H1 (cell line): ENCODE measurements around the gene FAM227B. TPM values are rescaled to one million over a fixed set of nuclear protein-coding genes. Genes with fewer than 3 reads are reported as not detected.

Source experiments
- CTCF ChIA-PET: fragments of 300-600 bp; sonication (Branson Sonifier 250); formaldehyde crosslinking; loops from one replicate; lab custom pipeline; 2021; ENCODE audit not compliant: partially characterized antibody; lab: Charles Lee
- POLR2A ChIA-PET: fragments of 300-600 bp; sonication (Branson Sonifier 250); formaldehyde crosslinking; loops from one replicate; lab custom pipeline; 2021; ENCODE audit warnings: inconsistent platforms; ENCODE audit not compliant: partially characterized antibody; lab: Charles Lee
- DNase-seq, 2 experiments: peaks; one replicate each; pipeline versions ENCODE4 v3.0.0 to v3.0.0-alpha.2; 2010 to 2022; ENCODE audit warnings: low spot score in 2 of 2, low read depth in 1 of 2, mixed read lengths in 1 of 2
- FAIRE-seq: peaks from 2 replicates; lab custom pipeline; 2011; peaks lifted over from hg19 to GRCh38; lab: Jason Lieb, UNC
- H2AFZ ChIP-seq: 2 replicates; pipeline ENCODE4 v1.8.1; 2012; ENCODE audit warnings: low read length, inconsistent platforms
- H2AK5ac ChIP-seq: 2 replicates; pipeline ENCODE4 v1.6.1; 2013; ENCODE audit warnings: low read depth, low read length
- H2BK120ac ChIP-seq: replicated peaks from 2 replicates; pipeline ENCODE3; 2013; ENCODE audit warnings: low read depth, low read length, inconsistent platforms
- H2BK12ac ChIP-seq: 2 replicates; pipeline ENCODE4 v1.6.1; 2013; ENCODE audit warnings: low read depth, low read length
- H2BK15ac ChIP-seq: 2 replicates; pipeline ENCODE4 v1.6.1; 2013; ENCODE audit warnings: low read length
- H2BK20ac ChIP-seq: 2 replicates; pipeline ENCODE4 v1.6.1; 2013; ENCODE audit warnings: low read length
- H2BK5ac ChIP-seq: 2 replicates; pipeline ENCODE4 v1.6.1; 2013; ENCODE audit warnings: low read depth, low read length
- H3K14ac ChIP-seq: 2 replicates; pipeline ENCODE4 v1.6.1; 2013; ENCODE audit warnings: inconsistent platforms; ENCODE audit not compliant: insufficient read length
- H3K18ac ChIP-seq: 2 replicates; pipeline ENCODE4 v1.6.1; 2013; ENCODE audit warnings: low read length; ENCODE audit errors: extremely low read depth
- H3K23ac ChIP-seq: 2 replicates; pipeline ENCODE4 v1.6.1; 2013; ENCODE audit warnings: inconsistent platforms; ENCODE audit not compliant: insufficient read length
- H3K23me2 ChIP-seq: 2 replicates; pipeline ENCODE4 v1.6.1; 2013; ENCODE audit warnings: low read depth, low read length
- H3K27ac ChIP-seq: 2 replicates; pipeline ENCODE4 v1.6.1; 2011; ENCODE audit warnings: low read depth, low read length, inconsistent platforms
- H3K27me3 ChIP-seq, 4 experiments: replicated peaks in 1 of 4; 1 replicate in 1 of 4; 2 replicates in 3 of 4; pipeline versions ENCODE4 v1.6.1 to v1.8.1; 2011 to 2013; ENCODE audit warnings: low read length in 3 of 4, mild to moderate bottlenecking in 3 of 4, inconsistent platforms in 2 of 4, mixed read lengths in 2 of 4, moderate library complexity in 1 of 4; ENCODE audit not compliant: control insufficient read depth in 3 of 4, insufficient read depth in 3 of 4; ENCODE audit errors: extremely low read depth in 1 of 4
- H3K36me3 ChIP-seq, 4 experiments: 2 replicates each; pipeline versions ENCODE4 v1.6.1 to v1.8.1; 2011 to 2013; ENCODE audit warnings: mild to moderate bottlenecking in 4 of 4, low read length in 3 of 4, moderate library complexity in 2 of 4, control low read depth in 1 of 4, inconsistent platforms in 1 of 4; ENCODE audit not compliant: insufficient read depth in 4 of 4, control insufficient read depth in 2 of 4
- H3K4ac ChIP-seq: replicated peaks from 2 replicates; pipeline ENCODE3; 2013; ENCODE audit warnings: low read length, low read depth, mixed read lengths, inconsistent platforms; ENCODE audit not compliant: insufficient read length
- H3K4me1 ChIP-seq, 4 experiments: replicated peaks in 1 of 4; 1 replicate in 1 of 4; 2 replicates in 3 of 4; pipeline versions ENCODE4 v1.6.1 to v1.8.1; 2011 to 2013; ENCODE audit warnings: low read length in 3 of 4, inconsistent platforms in 2 of 4, mixed read lengths in 1 of 4; ENCODE audit not compliant: insufficient read depth in 4 of 4, control insufficient read depth in 3 of 4
- H3K4me2 ChIP-seq, 2 experiments: 2 replicates each; pipeline versions ENCODE4 v1.6.1 to v1.8.1; 2011 to 2013; ENCODE audit warnings: low read depth in 2 of 2, low read length in 2 of 2, control low read depth in 1 of 2, inconsistent platforms in 1 of 2, mild to moderate bottlenecking in 1 of 2; ENCODE audit not compliant: insufficient read depth in 1 of 2
- H3K4me3 ChIP-seq, 4 experiments: fragments of 200-600, 300-600 bp in 1 of 4; sonication (generic), shearing (Covaris generic), sonication (Bioruptor Twin) in 1 of 4; 2 replicates each; pipeline versions ENCODE4 v1.5.1 to v1.8.1; 2011 to 2016; ENCODE audit warnings: low read length in 4 of 4, low read depth in 3 of 4, control low read depth in 2 of 4, inconsistent platforms in 2 of 4, mild to moderate bottlenecking in 2 of 4, mixed read lengths in 1 of 4, moderate library complexity in 1 of 4; ENCODE audit not compliant: insufficient read depth in 2 of 4; ENCODE audit errors: extremely low read depth in 1 of 4
- H3K56ac ChIP-seq: replicated peaks from 2 replicates; pipeline ENCODE3; 2013; ENCODE audit warnings: low read depth, mild to moderate bottlenecking, mixed read lengths, low read length, inconsistent platforms; ENCODE audit not compliant: insufficient read length
- H3K79me1 ChIP-seq: 2 replicates; pipeline ENCODE4 v1.6.1; 2013; ENCODE audit warnings: low read depth, low read length, control low read depth
- H3K79me2 ChIP-seq, 2 experiments: 2 replicates each; pipeline versions ENCODE4 v1.6.1 to v1.8.1; 2012 to 2013; ENCODE audit warnings: low read length in 2 of 2, mild to moderate bottlenecking in 2 of 2, inconsistent platforms in 1 of 2; ENCODE audit not compliant: insufficient read depth in 2 of 2, control insufficient read depth in 1 of 2
- H3K9ac ChIP-seq, 4 experiments: replicated peaks in 1 of 4; 1 replicate in 1 of 4; 2 replicates in 3 of 4; pipeline versions ENCODE4 v1.6.1 to v1.8.1; 2011 to 2013; ENCODE audit warnings: low read depth in 3 of 4, low read length in 3 of 4, control low read depth in 2 of 4, mild to moderate bottlenecking in 2 of 4, moderate library complexity in 2 of 4, inconsistent platforms in 1 of 4; ENCODE audit errors: extremely low read depth in 1 of 4
- H3K9me3 ChIP-seq, 2 experiments: 2 replicates each; pipeline versions ENCODE4 v1.6.1 to v1.8.1; 2012 to 2013; ENCODE audit warnings: mild to moderate bottlenecking in 2 of 2, moderate library complexity in 2 of 2, control low read depth in 1 of 2, inconsistent platforms in 1 of 2, low read depth in 1 of 2, low read length in 1 of 2, mixed read lengths in 1 of 2; ENCODE audit not compliant: insufficient read depth in 2 of 2
- H4K20me1 ChIP-seq, 2 experiments: replicated peaks in 1 of 2; 2 replicates each; pipeline versions ENCODE3 to v1.8.1; 2011 to 2013; ENCODE audit warnings: inconsistent platforms in 2 of 2, low read length in 2 of 2, mild to moderate bottlenecking in 1 of 2; ENCODE audit not compliant: insufficient read depth in 2 of 2, control insufficient read depth in 1 of 2
- H4K5ac ChIP-seq: 2 replicates; pipeline ENCODE4 v1.6.1; 2013; ENCODE audit warnings: low read length, low read depth, mixed read lengths, inconsistent platforms; ENCODE audit not compliant: insufficient read length
- H4K8ac ChIP-seq: 2 replicates; pipeline ENCODE4 v1.8.0; 2013; ENCODE audit warnings: mild to moderate bottlenecking, moderate library complexity, low read length, inconsistent platforms; ENCODE audit not compliant: insufficient read depth; ENCODE audit errors: extremely low read depth
- H4K91ac ChIP-seq: replicated peaks from 2 replicates; pipeline ENCODE3; 2013; ENCODE audit warnings: low read length, mixed read lengths, inconsistent platforms; ENCODE audit not compliant: insufficient read length
- CEBPB ChIP-seq: IDR thresholded peaks from 2 replicates; pipeline ENCODE4 v1.6.1; 2012; ENCODE audit warnings: low read depth, low read length
- FOSL1 ChIP-seq: IDR thresholded peaks from 2 replicates; pipeline ENCODE4 v1.6.1; 2011; ENCODE audit warnings: mild to moderate bottlenecking, low read depth, low read length, moderate library complexity; ENCODE audit not compliant: insufficient read depth
- KDM5A ChIP-seq: fragments of 200-600 bp; IDR thresholded peaks from 2 replicates; pipeline ENCODE4 v1.7.1; 2012; ENCODE audit warnings: mild to moderate bottlenecking, low read length, inconsistent platforms, mixed read lengths
- RFX5 ChIP-seq: IDR thresholded peaks from 2 replicates; pipeline ENCODE4 v1.6.1; 2011; ENCODE audit warnings: low read depth, low read length, improper control_type of control experiment, borderline replicate concordance
- RXRA ChIP-seq: IDR thresholded peaks from 2 replicates; pipeline ENCODE4 v1.6.1; 2011; ENCODE audit warnings: low read depth, mild to moderate bottlenecking, low read length, moderate library complexity; ENCODE audit not compliant: insufficient read depth
- SAP30 ChIP-seq: fragments of 300-600 bp; sonication (generic); IDR thresholded peaks from 2 replicates; pipeline ENCODE4 v1.7.1; 2012; ENCODE audit warnings: low read length, moderate library complexity, mild to moderate bottlenecking, inconsistent platforms; ENCODE audit not compliant: insufficient read depth, insufficient replicate concordance
- TBP ChIP-seq: IDR thresholded peaks from 2 replicates; pipeline ENCODE4 v1.6.1; 2011; ENCODE audit warnings: low read depth, low read length, improper control_type of control experiment
- TEAD4 ChIP-seq: IDR thresholded peaks from 2 replicates; pipeline ENCODE4 v1.6.1; 2012; ENCODE audit warnings: low read depth, low read length, inconsistent platforms, mixed read lengths
- WGBS, 2 experiments: shearing (Covaris generic) in 1 of 2; methylation state at CpG; one replicate each; pipeline versions ENCODE4 v1.1.6 to v1.1.7; 2013 to 2015; ENCODE audit warnings: low lambda C conversion rate in 2 of 2, mixed read lengths in 2 of 2, inconsistent platforms in 1 of 2, low coverage in 1 of 2, missing lambda C conversion rate in 1 of 2; ENCODE audit not compliant: insufficient replicate concordance in 2 of 2, insufficient coverage in 1 of 2, insufficient read length in 1 of 2; ENCODE audit errors: extremely low coverage in 1 of 2, missing lambda C conversion rate in 1 of 2; 5-methylcytosine and 5-hydroxymethylcytosine counted together
- polyA plus RNA-seq, 7 experiments: library from polyadenylated mRNA; depleted of rRNA in 3 of 7; stranded (reverse) in 5 of 7; unstranded in 2 of 7; fragments of >200 nt in 5 of 7; fragments of 200-250 nt in 2 of 7; gene quantifications; 1 replicate in 5 of 7; 2 replicates in 1 of 7; 4 replicates in 1 of 7; pipeline versions ENCODE4 v1.2.1 to v1.2.3, GENCODE V29; 2011 to 2013; ENCODE audit warnings: missing spikeins in 2 of 7, mixed read lengths in 2 of 7
- total RNA-seq: library from RNA; stranded (reverse); fragmentation: NEBNext Ultra II Directional; extraction: Animal tissue kit (Norgen Biotek cat#: 25700); gene quantifications from 2 replicates; pipeline ENCODE4 v1.2.1, GENCODE V29; 2021
- TF ChIP-seq, protein P1 (sequence below), 3 experiments: IDR thresholded peaks; 1 replicate in 2 of 3; 2 replicates in 1 of 3; pipeline versions ENCODE4 v1.5.1 to v1.6.1; 2011; ENCODE audit warnings: low read length in 3 of 3, mild to moderate bottlenecking in 3 of 3, inconsistent platforms in 2 of 3, low read depth in 1 of 3, moderate library complexity in 1 of 3; ENCODE audit not compliant: insufficient read depth in 1 of 3; ENCODE audit errors: control extremely low read depth in 1 of 3
- TF ChIP-seq, protein P2 (sequence below): IDR thresholded peaks from 2 replicates; pipeline ENCODE4 v1.6.1; 2011; ENCODE audit warnings: low read length, improper control_type of control experiment

FAM227B gene
- total and polyA plus RNA-seq, 2 of the 8 experiments (the other 6 are each of a cell fraction or from before 2014, with no cell fraction given), result 4.0 to 6.5 TPM

- FAIRE-seq, result no peak
- Histone ChIP-seq H2AK5ac (no peak overlapping the region), H2AFZ (no peak overlapping the region), H3K79me1 (no peaks in the 10 kb centered on the region), H3K56ac (no peak overlapping the region), H3K36me3 (no peaks in the 10 kb centered on the region), H3K79me2 (no peaks in the 10 kb centered on the region), H3K27me3 (no peaks in the 10 kb centered on the region), H3K23me2 (no peaks in the 10 kb centered on the region), H3K27ac (no peak overlapping the region), H2BK120ac (no peak overlapping the region), H2BK20ac (no peak overlapping the region), H3K4ac (no peak overlapping the region), H4K91ac (no peak overlapping the region), H3K4me2 (no peak overlapping the region), H3K18ac (no peak overlapping the region), H3K23ac (no peak overlapping the region), H4K20me1 (no peaks in the 10 kb centered on the region), H2BK5ac (no peak overlapping the region), H2BK15ac (no peak overlapping the region), H3K4me1 (no peaks in the 10 kb centered on the region), H4K5ac (no peak overlapping the region), H3K9ac (no peak overlapping the region), H4K8ac (no peak overlapping the region), H3K4me3 (no peak overlapping the region), H3K9me3 (no peaks in the 10 kb centered on the region), H2BK12ac (no peak overlapping the region), H3K14ac (no peak overlapping the region)
- no peak for DNase-seq
- 77% methylated on average over 1 of the region's 1 CpG; no CpG with 5 or more reads in 1 of the 2 experiments for WGBS, 2 experiments
- CTCF ChIA-PET, result interaction anchor here (1.6 to 2.2 kb wide), 3 partner anchors 51 to 558 kb away, joined by 3 to 8 read pairs (median 7); partner anchors contain the start of gene FGF7
- POLR2A ChIA-PET, result no interaction called here
- TF ChIP-seq FOSL1 (no peak), SAP30 (no peak), CEBPB (no peak), TEAD4 (no peak), RFX5 (no peak), TBP (no peak), KDM5A (no peak), RXRA (no peak)
- TF ChIP-seq, protein P1, sequence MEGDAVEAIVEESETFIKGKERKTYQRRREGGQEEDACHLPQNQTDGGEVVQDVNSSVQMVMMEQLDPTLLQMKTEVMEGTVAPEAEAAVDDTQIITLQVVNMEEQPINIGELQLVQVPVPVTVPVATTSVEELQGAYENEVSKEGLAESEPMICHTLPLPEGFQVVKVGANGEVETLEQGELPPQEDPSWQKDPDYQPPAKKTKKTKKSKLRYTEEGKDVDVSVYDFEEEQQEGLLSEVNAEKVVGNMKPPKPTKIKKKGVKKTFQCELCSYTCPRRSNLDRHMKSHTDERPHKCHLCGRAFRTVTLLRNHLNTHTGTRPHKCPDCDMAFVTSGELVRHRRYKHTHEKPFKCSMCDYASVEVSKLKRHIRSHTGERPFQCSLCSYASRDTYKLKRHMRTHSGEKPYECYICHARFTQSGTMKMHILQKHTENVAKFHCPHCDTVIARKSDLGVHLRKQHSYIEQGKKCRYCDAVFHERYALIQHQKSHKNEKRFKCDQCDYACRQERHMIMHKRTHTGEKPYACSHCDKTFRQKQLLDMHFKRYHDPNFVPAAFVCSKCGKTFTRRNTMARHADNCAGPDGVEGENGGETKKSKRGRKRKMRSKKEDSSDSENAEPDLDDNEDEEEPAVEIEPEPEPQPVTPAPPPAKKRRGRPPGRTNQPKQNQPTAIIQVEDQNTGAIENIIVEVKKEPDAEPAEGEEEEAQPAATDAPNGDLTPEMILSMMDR (IDR thresholded peaks at IDR 0.05; ENCODE audit: control extremely low read depth in 1 of 3, insufficient read depth in 1 of 3, low read depth in 1 of 3, low read length in 3 of 3), result no peak
- TF ChIP-seq, protein P2, sequence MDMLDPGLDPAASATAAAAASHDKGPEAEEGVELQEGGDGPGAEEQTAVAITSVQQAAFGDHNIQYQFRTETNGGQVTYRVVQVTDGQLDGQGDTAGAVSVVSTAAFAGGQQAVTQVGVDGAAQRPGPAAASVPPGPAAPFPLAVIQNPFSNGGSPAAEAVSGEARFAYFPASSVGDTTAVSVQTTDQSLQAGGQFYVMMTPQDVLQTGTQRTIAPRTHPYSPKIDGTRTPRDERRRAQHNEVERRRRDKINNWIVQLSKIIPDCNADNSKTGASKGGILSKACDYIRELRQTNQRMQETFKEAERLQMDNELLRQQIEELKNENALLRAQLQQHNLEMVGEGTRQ, result no peak
These were observed 147.6 kb downstream of the FAM227B start for GRCh38 chr15:49473031-49473430.
